ENCODE data around the gene OR11H6.
"Not testable (repeated sequence)": the region's sequence is repeated elsewhere in the genome, so short reads cannot be mapped to it uniquely, and the experiment has no call there.

The OR11H6 gene

GRCh38 chr14:20190596-20190995 lies 32.9 kb upstream of the OR11H6 start, which contains the start of gene OR11G2:
TSS of gene OR11G2 (plus strand) at chr14:20190896. CDS start at chr14:20197438, 6,542 bp downstream.
- TF ChIP-seq CTCF (conservative IDR thresholded peaks at IDR 0.05) = no peak
- H3K27ac ChIP-seq = no peak within 1 kb of the TSS

- TF ChIP-seq CTCF (conservative IDR thresholded peaks at IDR 0.05) = no peak
- no peak overlapping the region for H3K27ac ChIP-seq
Observed at GRCh38 chr14:20191396-20191795, 32.1 kb upstream of the OR11H6 start.

- TF ChIP-seq CTCF (conservative IDR thresholded peaks at IDR 0.05) = no peak
- H3K27ac ChIP-seq = no peak overlapping the region
Observed at GRCh38 chr14:20194101-20194500, 29.4 kb upstream of the OR11H6 start.

- not testable (repeated sequence) for H3K27ac ChIP-seq
Observed at GRCh38 chr14:20195170-20195569, 28.3 kb upstream of the OR11H6 start.

GRCh38 chr14:20195911-20196310 lies 27.6 kb upstream of the OR11H6 start:
- TF ChIP-seq CTCF (conservative IDR thresholded peaks at IDR 0.05) = no peak
- H3K27ac ChIP-seq = no peak overlapping the region

GRCh38 chr14:20197459-20197858 lies 26.1 kb upstream of the OR11H6 start:
- no peak overlapping the region for H3K27ac ChIP-seq
- no peak for TF ChIP-seq CTCF (conservative IDR thresholded peaks at IDR 0.05)

GRCh38 chr14:20198991-20199390 lies 24.5 kb upstream of the OR11H6 start:
- no peak for TF ChIP-seq CTCF (conservative IDR thresholded peaks at IDR 0.05)
- no peak overlapping the region for H3K27ac ChIP-seq

- no peak for TF ChIP-seq CTCF (conservative IDR thresholded peaks at IDR 0.05)
- no peak overlapping the region for H3K27ac ChIP-seq
Observed at GRCh38 chr14:20204721-20205120, 18.8 kb upstream of the OR11H6 start.

Data from VCaP (cell line).